Stimulated activated CD8-positive, alpha-beta memory T cell treated with anti-CD3 and anti-CD28 coated beads, Interleukin-12 subunit alpha, Interleukin-12 subunit beta, amount 100 ng/mL, for 1 hour (primary cell): ENCODE measurements around the gene TUBGCP5.
"Not testable (repeated sequence)": the region's sequence is repeated elsewhere in the genome, so short reads cannot be mapped to it uniquely, and the experiment has no call there.

Source experiments
- DNase-seq: peaks from one replicate; pipeline ENCODE4 v3.0.0-alpha.2; 2020; ENCODE audit warnings: low read depth

The TUBGCP5 gene

DNA sequence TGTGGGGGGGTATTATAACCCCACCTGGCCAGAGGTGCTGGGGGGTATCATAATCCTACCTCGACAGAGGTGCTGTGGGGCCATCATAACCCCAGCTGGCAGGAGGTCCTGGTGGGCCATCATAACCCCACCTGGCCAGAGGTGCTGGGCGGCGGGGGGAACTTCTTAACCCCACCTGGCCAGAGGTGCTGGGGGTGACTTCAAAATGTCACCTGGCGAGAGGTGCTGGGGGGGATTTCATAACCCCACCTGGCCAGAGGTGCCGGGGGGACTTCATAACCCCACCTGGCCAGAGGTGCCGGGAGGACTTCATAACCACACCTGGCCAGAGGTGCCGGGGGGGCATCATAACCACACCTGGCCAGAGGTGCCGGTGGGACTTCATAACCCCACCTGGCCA is 2.4 kb upstream of the TUBGCP5 start:
- not testable (repeated sequence) for DNase-seq

DNA sequence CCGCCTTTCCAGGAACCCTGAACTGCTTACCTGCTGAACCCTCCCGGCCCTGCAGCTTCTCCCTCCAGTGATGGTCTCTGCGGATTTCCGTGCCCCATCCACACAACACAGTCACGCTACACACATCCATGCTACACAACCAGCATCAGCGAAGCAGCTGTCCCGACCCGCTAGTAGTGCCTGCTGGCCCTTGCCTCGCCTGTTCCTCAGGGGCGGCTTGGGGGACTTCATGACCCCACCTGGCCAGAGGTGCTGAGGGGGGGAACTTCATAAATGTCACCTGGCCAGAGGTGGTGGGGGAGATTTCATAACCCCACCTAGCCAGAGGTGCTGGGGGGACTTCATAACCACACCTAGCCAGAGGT is 530 bp upstream of the TUBGCP5 start:
- no peak for DNase-seq

- no peak for DNase-seq
Measured at GRCh38 chr15:23038726-23039142, 635 bp downstream of the TUBGCP5 start.

GRCh38 chr15:23035964-23036566 is 3.3 kb downstream of the TUBGCP5 start:
- DNase-seq: peak; percentile 18

DNA sequence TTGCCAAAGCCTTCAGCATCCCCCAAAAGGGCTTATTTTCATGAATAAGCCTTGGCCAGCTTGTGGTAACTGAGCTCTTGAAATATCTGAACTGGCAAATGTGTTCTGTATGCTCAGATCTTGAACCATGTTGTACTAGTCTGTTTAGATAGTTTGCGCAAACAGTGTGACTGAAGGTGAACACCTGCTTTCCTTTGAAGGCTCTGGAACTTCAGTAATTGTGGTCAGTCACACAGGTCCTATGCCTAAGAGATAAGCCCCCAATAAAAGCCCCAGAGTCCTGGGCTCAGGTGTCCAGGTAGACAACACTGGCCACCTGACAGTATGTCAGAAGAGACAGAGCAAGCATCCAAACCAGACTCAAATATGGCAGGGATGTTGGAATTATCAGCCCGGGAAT is 5.4 kb downstream of the TUBGCP5 start:
- DNase-seq: no peak

- no peak for DNase-seq
Measured at GRCh38 chr15:23026218-23026617, 13.2 kb downstream of the TUBGCP5 start.

DNA sequence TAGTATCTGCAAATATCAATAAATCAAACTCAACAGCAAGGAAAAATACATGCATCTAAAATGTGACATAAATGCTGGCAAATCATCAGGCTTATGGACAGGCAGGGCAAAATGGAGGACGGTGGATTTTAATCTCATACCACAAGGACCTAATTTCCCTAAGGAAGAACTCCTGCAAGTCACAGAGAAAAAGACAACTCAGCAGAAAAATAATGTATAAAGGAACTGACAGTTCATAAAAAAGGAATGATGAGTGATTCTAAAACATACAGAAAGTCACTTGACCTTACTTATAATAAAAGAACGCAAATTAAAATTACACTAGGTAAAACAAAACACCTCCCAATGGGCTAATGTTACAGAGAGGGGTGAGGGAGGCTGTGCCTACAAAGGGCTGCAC is 17.2 kb downstream of the TUBGCP5 start:
- no peak for DNase-seq

DNA sequence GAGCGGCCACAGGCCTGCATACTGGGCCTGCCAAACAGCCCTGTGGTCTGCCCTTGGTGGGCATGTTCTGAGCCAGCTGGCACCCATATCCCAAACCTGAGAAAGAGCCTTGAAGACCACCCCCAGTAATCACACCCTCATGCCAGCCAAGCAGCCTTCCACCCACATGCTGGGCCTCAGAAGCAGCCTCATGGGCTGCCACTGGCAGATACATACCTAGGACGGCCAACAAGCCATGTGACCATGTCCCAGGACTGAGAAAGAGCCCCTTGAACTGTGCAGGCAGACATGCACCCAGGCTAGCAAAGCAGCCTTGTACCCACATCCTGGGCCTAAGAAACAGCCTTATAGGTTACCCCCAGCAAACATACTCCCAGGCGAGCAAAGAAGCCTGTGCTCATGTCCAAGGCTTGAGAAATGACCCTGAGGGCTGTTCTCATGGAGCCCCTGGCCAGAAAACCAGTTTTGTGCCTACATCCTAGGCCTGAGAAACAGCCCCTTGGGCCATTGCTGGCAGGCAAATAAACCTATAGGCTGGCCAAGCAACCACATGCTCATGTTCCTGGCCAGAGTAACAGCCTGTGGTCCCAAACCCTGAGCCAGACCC is 24.9 kb downstream of the TUBGCP5 start:
- DNase-seq: no peak

DNA sequence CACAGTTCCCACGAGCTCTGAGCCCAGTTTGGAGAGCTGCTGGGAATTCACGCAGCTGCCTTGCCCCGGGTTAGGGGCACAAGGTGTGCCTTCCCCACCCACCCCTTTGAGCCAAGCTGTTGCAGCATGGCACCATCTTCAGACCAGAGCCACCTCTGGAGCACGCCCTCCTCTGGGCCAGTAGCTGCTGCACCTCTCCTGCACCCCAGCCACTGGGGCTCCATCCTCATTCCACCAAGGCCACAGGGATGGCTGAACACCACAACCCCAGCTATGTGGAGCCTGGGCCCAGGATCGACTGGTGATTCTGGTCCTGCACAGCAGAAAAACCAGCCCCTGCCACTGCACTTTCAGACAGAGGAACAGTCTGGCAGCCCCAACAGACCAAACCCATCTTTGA is 25.7 kb downstream of the TUBGCP5 start:
- no peak for DNase-seq

GRCh38 chr15:23012616-23013015 is 26.8 kb downstream of the TUBGCP5 start:
- DNase-seq: not testable (repeated sequence)

DNA sequence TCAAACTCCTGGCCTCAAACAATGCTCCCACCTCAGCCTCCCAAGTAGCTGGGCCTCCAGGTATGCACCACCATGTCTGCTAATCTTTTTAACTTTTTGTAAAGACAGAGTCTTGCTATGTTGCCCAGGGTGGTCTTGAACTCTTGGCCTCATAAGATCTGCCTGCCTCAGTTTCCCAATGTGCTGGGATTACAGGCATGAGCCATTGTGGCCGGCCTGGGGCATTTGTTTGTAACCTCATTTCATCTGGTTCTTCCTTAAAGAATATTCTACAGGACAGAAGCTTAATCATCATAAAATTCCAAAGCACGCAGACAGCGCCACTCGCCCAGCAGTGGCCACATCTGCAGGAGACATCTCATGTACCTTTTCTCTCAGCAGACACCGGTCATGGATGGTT is 35.6 kb downstream of the TUBGCP5 start:
- no peak for DNase-seq

- no peak for DNase-seq
Measured at GRCh38 chr15:23002920-23003319, 36.4 kb downstream of the TUBGCP5 start.

- no peak for DNase-seq
Measured at GRCh38 chr15:22995795-22996194, 43.6 kb downstream of the TUBGCP5 start.

DNA sequence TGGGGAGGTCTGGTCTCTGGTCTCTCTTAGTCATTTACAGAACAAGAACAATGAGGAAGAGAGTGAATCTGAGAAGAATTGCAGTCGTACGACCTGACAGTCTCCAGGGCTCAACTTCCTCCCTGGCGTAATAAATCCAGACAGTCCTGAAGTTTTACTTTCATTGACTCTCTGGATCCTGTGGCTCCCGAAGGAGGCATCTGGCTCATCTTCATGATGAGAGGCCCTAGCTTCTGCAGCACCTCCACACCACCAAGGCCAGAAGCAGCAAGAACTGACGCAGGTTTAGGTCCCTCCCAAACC is 47.4 kb downstream of the TUBGCP5 start:
- DNase-seq: no peak

DNA sequence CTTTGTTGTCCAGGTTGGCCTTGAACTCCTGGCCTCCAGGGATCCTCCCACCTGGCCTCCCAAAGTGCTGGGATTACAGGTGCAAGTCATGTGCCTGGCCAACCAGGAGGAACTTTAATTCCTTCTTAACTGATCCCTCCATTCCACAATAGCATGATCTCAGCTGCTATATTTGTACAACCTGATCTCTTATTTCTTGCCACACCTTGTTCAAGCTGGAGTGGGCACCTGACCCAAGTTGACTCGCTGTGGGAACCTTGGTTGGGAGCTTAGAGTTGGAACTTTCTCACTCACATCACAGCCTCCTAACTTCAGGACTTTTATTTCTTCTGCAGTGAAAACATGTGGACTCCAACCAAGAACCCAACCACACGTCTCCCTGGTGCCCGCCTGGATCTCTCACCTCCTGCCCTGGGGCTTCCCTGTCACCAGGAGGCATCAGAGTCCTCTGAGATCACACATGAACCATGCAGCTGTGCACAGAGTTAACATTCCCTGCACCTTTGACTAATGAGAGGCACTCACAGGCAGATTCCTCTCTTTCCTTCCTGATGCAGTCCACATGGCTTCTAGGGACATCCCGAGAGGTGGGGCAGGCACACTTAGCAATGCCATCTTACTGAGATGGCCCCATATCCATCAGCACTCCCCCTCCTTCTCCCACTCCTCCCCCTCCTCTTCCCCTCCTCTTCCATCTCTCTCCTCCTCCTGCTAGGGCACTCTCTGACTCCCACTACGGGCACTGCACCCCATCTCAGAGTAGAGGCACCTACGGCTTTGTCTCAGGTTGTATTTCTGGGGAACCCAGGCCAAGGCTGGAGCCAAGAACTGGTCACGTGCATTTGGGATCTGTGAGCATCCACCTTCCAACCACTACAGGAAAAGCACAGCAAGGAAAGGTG is 49.5 kb downstream of the TUBGCP5 start:
- DNase-seq: no peak

DNA sequence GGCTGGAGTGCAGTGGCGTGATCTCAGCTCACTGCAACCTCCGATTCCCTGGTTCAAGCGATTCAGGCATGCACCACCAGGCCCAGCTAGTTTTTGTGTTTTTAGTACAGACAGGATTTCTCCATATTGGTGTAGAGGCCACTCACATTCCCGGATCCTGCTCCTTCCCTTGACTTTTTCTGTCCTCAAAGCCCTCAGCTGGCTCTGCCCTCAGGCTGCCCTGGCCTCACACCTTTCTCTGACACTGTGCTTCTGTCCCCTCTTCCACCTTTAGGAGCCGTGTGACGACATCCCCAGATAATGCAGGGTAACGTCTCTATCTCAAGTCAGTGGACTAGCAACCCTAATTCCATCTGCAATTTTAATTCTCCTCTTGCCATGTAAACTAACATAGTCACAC is 50.6 kb downstream of the TUBGCP5 start:
- no peak for DNase-seq

- DNase-seq: not testable (repeated sequence)
Measured at GRCh38 chr15:22981931-22982330, 57.4 kb downstream of the TUBGCP5 start.

DNA sequence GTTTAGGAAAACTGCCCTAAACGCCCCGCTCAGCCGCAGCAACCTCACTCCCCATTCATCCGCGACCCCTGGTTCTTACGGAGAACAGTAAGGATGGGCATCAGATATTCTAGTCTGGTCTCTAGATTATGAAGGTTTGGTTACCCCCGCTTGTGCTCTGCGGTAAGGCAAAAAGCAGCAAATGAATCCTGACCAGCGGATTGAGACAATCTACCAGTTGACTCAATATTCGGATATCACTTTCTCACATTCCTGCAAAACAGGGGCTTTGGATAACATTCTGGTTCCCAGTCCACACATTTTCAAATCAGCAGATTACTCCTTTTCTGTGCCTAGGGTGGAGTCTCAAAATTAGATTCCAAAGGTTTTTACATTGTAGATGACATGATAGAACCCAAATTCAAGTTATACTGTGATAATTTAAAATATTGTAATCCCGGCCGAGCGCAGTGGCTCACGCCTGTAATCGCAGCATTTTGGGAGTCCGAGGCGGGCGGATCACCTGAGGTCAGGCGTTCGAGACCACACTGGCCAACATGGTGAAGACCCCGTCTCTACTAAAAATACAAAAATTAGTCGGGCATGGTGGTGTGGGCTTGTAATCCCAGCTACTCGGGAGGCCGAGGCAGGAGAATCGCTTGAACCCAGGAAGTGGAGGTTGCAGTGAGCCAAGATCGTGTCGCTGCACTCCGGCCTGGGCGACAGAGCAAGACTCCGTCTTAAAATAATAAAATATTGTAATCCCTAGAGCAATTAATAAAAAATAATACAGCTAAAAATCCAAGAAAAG is 58.1 kb downstream of the TUBGCP5 start:
- DNase-seq: no peak

- no peak for DNase-seq
Measured at GRCh38 chr15:22980189-22981050, 58.9 kb downstream of the TUBGCP5 start, which contains the start of gene CYFIP1. Gene CYFIP1 (minus strand): TSS chr15:22980368. CDS start chr15:22947285, 33,083 bp downstream.

DNA sequence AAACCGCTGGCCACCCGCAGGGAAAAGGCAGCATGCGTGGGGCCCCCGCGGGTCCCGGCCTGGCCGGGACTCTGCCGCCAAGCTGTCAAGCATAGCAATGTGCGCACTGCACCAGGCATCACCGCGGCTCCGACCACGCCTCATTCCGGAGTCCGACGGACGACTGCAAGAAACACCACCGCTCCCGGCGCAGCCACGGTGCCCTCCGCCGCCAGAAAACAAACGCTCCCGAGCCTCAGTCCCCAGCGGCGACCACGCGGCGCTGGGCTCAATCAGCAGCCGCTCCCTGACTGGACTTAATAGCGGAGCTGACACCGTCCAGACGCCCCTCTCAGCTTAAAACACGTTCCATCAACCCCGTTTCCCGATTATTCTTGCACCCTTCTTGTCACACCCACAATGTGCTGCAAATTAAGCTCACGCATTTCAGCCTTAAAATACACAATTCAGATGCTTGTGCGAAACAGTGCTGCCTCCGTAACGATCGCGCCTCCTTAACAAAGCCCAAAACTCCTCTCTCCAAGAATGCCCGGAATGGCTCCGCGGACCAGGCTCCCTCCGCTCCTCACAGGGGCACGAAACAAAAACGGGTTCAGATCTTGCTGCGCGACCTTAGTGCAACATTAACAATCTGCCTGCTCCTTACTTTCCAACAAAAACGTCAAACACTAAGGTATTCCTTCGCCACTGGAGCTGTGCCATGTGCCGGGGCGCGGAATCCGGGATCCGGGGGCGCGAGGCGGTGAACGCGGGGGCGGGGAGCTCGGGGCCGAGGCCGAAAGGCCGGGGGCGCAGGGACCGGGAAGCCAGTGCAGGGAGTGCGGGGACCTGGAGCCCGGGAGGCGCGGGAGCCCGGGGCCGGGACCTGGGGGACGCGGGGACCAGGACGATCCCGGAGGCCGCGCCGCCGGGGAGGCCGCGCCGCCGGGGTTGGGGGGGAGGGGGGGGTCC is 59.9 kb downstream of the TUBGCP5 start:
- DNase-seq: no peak
